GM18502 (cell line): ENCODE measurements around the gene TUB.

ENCODE experiments used
- ATAC-seq: cut with Tn5 transposase; IDR thresholded peaks from one replicate; pipeline ENCODE4 v1.9.1; 2021; ENCODE audit warnings: mild to moderate bottlenecking; ENCODE audit not compliant: unreplicated experiment, poor library complexity

The TUB gene

GRCh38 chr11:8087756-8088155 is 6.7 kb downstream of the TUB start:
- no peak for ATAC-seq

- no peak for ATAC-seq
Measured at GRCh38 chr11:8089791-8090510, 8.9 kb downstream of the TUB start.

DNA sequence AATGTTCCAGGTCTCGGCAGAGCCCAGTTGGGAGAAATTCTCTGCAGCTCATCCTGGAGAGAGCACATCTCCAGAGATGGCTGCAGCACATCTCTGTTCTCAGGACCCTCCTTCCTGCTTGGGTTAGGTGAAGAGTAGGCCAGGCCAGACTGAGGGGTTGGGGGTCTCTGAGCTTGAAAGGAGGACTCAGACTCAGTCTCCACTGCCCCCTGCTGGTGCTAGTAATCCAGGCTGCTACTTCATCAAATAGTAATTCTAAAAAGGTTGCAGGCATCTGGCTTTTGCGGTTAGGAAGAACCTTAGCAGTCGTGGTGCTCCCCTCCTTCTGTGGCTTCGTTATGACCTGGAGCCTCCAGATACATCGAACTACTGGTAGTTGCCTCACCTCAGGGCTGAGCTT is 9.7 kb downstream of the TUB start:
- ATAC-seq, result no peak

DNA sequence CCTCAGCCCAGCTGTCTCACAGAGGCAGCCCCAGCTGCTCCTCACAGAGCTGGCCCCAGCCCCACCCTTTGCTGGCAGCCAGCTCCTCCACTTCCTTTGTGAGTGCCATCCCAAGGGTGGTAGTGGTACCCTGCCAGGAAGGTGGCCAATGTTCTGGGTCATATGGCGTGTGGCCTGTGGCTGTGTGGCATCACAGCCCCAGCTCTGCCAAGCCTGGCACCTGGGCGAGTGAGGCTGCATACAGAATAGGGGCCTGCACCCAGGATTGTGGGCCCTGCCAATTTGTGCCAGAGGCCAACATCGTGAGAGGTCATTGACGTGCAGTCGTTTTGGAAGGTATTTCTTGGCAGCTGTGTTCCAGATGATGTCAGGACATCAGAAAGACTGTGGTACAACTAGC is 10.7 kb downstream of the TUB start:
- no peak for ATAC-seq

DNA sequence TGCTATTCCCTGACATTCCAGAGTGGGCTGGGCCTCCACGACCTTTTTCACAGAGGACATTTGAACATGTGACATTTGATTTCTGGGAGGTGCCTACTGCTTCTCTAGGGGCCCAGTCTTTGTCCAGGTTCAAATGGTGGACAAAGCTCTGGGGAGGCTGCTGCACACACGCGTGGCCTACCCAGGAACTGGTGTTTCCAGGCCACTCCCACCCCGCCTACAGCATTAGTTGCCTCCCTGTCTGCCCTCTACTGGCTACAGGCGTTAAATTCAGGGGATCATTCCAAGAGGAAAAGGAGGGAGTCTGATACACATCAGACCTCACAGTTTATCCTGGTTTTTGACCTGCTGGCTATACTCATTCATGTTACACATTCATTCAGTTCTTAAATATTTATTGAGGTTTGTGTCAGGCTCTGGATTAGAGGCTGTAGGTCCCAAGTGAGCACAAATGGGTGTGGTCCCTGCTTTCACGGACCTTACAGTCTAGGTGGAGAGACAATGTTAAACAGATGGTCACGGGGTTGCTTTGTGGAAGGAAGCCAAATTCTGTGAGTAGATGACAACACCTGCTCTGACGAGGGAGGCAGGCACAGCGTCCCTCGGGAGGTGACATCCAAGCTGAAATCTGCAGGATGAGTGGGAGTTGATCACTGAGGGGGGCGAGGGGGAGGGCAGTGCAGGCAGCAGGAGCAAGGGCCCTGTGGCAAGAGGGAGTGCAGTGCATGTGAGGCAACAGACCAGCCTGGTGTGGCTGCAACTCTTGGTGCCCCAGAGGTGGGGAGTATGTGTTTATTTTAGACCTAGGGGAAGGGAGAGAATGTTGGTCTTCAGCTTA is 11.8 kb downstream of the TUB start:
- ATAC-seq, result peak; percentile 85

- ATAC-seq, result no peak
Measured at GRCh38 chr11:8093931-8094575, 13.0 kb downstream of the TUB start.

- no peak for ATAC-seq
Measured at GRCh38 chr11:8094656-8095055, 13.6 kb downstream of the TUB start.

DNA sequence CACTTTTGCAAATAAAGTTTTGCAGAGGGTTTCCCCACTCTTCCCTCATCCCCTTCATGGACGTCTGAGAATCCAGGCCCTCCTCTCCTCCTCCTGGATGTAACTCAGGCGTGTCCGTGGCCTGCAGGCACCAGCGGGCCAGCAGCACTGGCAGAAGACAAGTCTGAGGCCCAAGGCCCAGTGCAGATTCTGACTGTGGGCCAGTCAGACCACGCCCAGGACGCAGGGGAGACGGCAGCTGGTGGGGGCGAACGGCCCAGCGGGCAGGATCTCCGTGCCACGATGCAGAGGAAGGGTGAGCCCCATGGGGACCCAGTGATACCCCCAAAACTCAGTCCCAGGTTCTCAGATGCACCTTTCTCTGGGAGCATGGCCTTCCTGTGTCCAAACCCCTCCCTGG is 14.4 kb downstream of the TUB start:
- ATAC-seq, result no peak

GRCh38 chr11:8095806-8096522 is 15.0 kb downstream of the TUB start:
- ATAC-seq, result no peak

GRCh38 chr11:8096575-8096974 is 15.6 kb downstream of the TUB start:
- ATAC-seq, result no peak

GRCh38 chr11:8097062-8097461 is 16.1 kb downstream of the TUB start:
- no peak for ATAC-seq

DNA sequence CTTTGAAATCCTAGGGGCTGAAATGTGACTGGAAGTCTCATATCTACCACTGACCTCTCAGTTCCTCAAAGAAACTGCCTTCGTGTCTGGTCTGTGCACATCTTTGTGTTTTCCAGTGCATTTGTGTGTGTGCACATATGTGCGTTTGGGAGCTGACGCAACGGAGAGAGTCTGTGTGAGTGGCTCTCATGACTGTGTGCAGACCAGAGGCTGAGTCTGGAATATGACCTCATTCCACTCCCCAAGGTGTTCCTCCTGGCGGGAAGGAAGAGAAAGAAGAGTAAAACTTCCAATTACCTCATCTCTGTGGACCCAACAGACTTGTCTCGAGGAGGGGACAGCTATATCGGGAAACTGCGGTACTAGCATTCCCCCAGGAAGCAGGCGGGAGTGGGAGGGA is 16.5 kb downstream of the TUB start:
- no peak for ATAC-seq

- ATAC-seq, result no peak
Measured at GRCh38 chr11:8097926-8098325, 16.9 kb downstream of the TUB start.

DNA sequence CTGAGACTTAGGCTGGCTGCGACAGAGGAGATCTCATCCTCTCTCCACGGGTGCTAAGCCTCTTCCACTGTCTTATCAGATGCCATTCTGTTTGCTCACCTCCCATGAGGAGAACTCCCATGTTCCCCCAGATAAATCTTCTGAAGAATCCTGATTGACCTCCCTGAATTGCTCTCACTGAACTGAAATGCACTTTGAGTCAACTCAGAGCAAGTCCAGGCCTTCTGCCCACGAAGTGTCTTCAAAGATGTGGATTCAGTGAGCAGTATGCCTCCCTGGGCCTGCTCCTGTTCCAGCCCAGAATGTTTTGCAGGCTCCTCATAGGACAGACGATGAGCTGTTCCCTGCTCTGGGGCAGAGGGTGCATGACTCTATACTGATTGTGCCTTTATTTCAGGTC is 17.4 kb downstream of the TUB start:
- no peak for ATAC-seq

GRCh38 chr11:8098879-8099278 is 17.9 kb downstream of the TUB start:
- ATAC-seq, result no peak

GRCh38 chr11:8099291-8099899 is 18.4 kb downstream of the TUB start:
- ATAC-seq, result no peak

- no peak for ATAC-seq
Measured at GRCh38 chr11:8100158-8100557, 19.1 kb downstream of the TUB start.

DNA sequence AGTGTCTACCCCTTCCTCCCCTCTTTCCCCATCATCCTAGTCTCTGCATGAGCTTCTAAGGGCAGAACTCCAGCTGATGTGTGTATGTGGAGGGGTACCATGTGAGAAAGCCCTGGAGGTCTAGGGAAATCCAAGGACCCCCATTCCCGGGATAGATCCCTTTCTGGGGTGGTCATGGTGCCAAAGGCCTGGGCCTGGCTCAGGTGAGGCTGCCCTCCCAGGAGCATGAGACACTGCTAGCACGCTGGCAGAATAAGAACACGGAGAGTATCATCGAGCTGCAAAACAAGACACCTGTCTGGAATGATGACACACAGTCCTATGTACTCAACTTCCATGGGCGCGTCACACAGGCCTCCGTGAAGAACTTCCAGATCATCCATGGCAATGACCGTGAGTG is 19.6 kb downstream of the TUB start:
- ATAC-seq, result no peak

DNA sequence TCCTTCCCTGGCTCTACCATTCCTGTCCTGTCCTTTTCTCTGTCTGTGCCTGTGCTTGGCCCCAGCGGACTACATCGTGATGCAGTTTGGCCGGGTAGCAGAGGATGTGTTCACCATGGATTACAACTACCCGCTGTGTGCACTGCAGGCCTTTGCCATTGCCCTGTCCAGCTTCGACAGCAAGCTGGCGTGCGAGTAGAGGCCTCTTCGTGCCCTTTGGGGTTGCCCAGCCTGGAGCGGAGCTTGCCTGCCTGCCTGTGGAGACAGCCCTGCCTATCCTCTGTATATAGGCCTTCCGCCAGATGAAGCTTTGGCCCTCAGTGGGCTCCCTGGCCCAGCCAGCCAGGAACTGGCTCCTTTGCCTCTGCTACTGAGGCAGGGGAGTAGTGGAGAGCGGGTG is 20.4 kb downstream of the TUB start:
- no peak for ATAC-seq

GRCh38 chr11:8102296-8102915 is 21.4 kb downstream of the TUB start:
- no peak for ATAC-seq
